Astrocyte of the hippocampus (primary cell): ENCODE data around the gene SRSF9.
"Not testable (repeated sequence)": the region's sequence is repeated elsewhere in the genome, so short reads cannot be mapped to it uniquely, and the experiment has no call there.

Experiments used
- DNase-seq: peaks from one replicate; pipeline ENCODE4 v3.0.0; 2011; ENCODE audit warnings: low read depth, low spot score

SRSF9 gene

GRCh38 chr12:120452524-120452923 is 17.0 kb downstream of the SRSF9 start:
- DNase-seq, result not testable (repeated sequence)

- DNase-seq, result no peak
Observed at GRCh38 chr12:120447992-120448391, 21.6 kb downstream of the SRSF9 start.

- not testable (repeated sequence) for DNase-seq
Observed at GRCh38 chr12:120446844-120447178, 22.7 kb downstream of the SRSF9 start.

GRCh38 chr12:120445911-120446843 is 23.4 kb downstream of the SRSF9 start, which contains the start of the genes GATC and TRIAP1:
TSS of gene GATC (plus strand) at chr12:120446444. CDS start at chr12:120446481, 37 bp downstream.
TSS of gene TRIAP1 (minus strand) at chr12:120446384. CDS start at chr12:120446372, 12 bp downstream.
- peak; percentile 95 for DNase-seq

- no peak for DNase-seq
Observed at GRCh38 chr12:120444676-120445075, 24.9 kb downstream of the SRSF9 start.

GRCh38 chr12:120439646-120440247 is 29.8 kb downstream of the SRSF9 start:
- DNase-seq, result peak; percentile 74

- DNase-seq, result no peak
Observed at GRCh38 chr12:120438495-120439198, 30.9 kb downstream of the SRSF9 start.

GRCh38 chr12:120437735-120438494 is 31.6 kb downstream of the SRSF9 start, which contains the start of gene COX6A1:
TSS of gene COX6A1 (plus strand) at chr12:120438113. CDS start at chr12:120438127, 14 bp downstream.
- DNase-seq, result peak; percentile 98

GRCh38 chr12:120432772-120433525 is 36.6 kb downstream of the SRSF9 start:
- no peak for DNase-seq

- no peak for DNase-seq
Observed at GRCh38 chr12:120429368-120429767, 40.2 kb downstream of the SRSF9 start.

- DNase-seq, result no peak
Observed at GRCh38 chr12:120428597-120429229, 40.8 kb downstream of the SRSF9 start.

GRCh38 chr12:120425797-120426196 is 43.8 kb downstream of the SRSF9 start:
- no peak for DNase-seq

GRCh38 chr12:120422892-120423456 is 46.6 kb downstream of the SRSF9 start:
- no peak for DNase-seq

GRCh38 chr12:120421701-120422100 is 47.8 kb downstream of the SRSF9 start:
- no peak for DNase-seq

- DNase-seq, result no peak
Observed at GRCh38 chr12:120417917-120418580, 51.5 kb downstream of the SRSF9 start.

GRCh38 chr12:120416490-120417216 is 52.9 kb downstream of the SRSF9 start:
- DNase-seq, result no peak

- peak; percentile 63 for DNase-seq
Observed at GRCh38 chr12:120413901-120414695, 55.5 kb downstream of the SRSF9 start.

- DNase-seq, result no peak
Observed at GRCh38 chr12:120412421-120412820, 57.1 kb downstream of the SRSF9 start.
